ENCODE measurements around the gene UCN2.

DNA sequence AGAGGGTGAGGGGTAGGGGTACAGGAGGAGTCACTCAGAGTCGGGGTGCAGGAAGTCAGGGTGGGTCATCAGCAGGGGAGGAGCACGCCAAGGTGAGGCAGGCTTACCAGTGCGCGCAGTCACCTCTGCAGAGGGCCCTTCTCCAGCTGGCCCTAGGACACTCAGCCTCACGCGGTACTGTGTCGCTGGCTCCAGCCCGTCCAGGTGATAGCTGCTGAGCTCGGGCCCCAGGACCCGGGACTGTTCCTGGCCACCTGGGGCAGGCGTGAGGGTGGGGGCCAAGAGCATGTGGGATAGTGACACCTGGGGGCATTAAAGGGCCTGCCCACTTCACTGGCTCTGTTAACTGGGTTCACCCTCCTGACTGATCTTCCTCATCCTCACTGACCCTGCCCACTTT is 24.1 kb upstream of the UCN2 start:
- TF ChIP-seq, protein P1, sequence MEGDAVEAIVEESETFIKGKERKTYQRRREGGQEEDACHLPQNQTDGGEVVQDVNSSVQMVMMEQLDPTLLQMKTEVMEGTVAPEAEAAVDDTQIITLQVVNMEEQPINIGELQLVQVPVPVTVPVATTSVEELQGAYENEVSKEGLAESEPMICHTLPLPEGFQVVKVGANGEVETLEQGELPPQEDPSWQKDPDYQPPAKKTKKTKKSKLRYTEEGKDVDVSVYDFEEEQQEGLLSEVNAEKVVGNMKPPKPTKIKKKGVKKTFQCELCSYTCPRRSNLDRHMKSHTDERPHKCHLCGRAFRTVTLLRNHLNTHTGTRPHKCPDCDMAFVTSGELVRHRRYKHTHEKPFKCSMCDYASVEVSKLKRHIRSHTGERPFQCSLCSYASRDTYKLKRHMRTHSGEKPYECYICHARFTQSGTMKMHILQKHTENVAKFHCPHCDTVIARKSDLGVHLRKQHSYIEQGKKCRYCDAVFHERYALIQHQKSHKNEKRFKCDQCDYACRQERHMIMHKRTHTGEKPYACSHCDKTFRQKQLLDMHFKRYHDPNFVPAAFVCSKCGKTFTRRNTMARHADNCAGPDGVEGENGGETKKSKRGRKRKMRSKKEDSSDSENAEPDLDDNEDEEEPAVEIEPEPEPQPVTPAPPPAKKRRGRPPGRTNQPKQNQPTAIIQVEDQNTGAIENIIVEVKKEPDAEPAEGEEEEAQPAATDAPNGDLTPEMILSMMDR (IDR thresholded peaks at IDR 0.05) = no peak
- no peak for TF ChIP-seq POLR2AphosphoS5 (IDR thresholded peaks at IDR 0.05)
